Measurements from ENCODE around the gene RABEPK. TPM values are rescaled to one million over a fixed set of nuclear protein-coding genes. Genes with fewer than 3 reads are reported as not detected.

Gene RABEPK
- total RNA-seq: 18.5 TPM

GRCh38 chr9:125200216-125201047, at the start of gene RABEPK:
Gene RABEPK (plus strand): TSS chr9:125200542. CDS start chr9:125203014, 2,472 bp downstream.

GRCh38 chr9:125189361-125190289, 10.7 kb upstream of the RABEPK start, which contains the start of gene PPP6C:
Gene PPP6C (minus strand): TSS chr9:125189803. CDS start chr9:125189718, 85 bp downstream.

GRCh38 chr9:125241000-125241862, 40.9 kb downstream of the RABEPK start, which contains the start of gene HSPA5:
Gene HSPA5 (minus strand): TSS chr9:125241343. CDS start chr9:125241126, 217 bp downstream.

GRCh38 chr9:125261501-125262293, 61.4 kb downstream of the RABEPK start, which contains the start of gene GAPVD1:
Gene GAPVD1 (plus strand): TSS chr9:125261826. CDS start chr9:125298922, 37,096 bp downstream.

Small RNA genes within 50 kb of the gene (small RNA-seq; reads per million reads assigned to genes)
- gene AL354710.1 (ENCODE audit: low replicate concordance): not detected

Other genes with a start within 250 kb of the RABEPK start
- gene SCAI, start 57.0 kb upstream of the RABEPK start, total RNA-seq: 91.1 TPM
- gene PPP6C, start 10.7 kb upstream of the RABEPK start, total RNA-seq: 21.6 TPM
- gene HSPA5, start 40.8 kb downstream of the RABEPK start, total RNA-seq: 29.1 TPM
- gene GAPVD1, start 61.3 kb downstream of the RABEPK start, total RNA-seq: 128 TPM

All from parietal lobe (tissue), 2 donors.